ENCODE measurements around the gene CCDC63. TPM values are rescaled to one million over a fixed set of nuclear protein-coding genes. Genes with fewer than 3 reads are reported as not detected.

Gene CCDC63
- total RNA-seq (2014; rRNA removed; shearing (Covaris generic)), result not detected in 2 replicates
- not detected in 2 replicates for polyA plus RNA-seq (2015; cell fraction: cytosol; rRNA removed)
- polyA plus RNA-seq (2015; cell fraction: nucleus; rRNA removed), result not detected in 2 replicates

- peak; percentile 38 for DNase-seq (ENCODE audit: low read depth, low spot score)
- in situ Hi-C loops (cut with HindIII; ENCODE audit: low pct_unique_long_range_greater_than_20kb, low sequenced_read_pairs), result no loop called here
Observed at GRCh38 chr12:110846615-110847566, at the start of gene CCDC63. Gene CCDC63, plus strand, starts transcription at chr12:110846987. Its CDS starts 5,968 bp downstream, at chr12:110852955.

- no peak for DNase-seq (ENCODE audit: low read depth, low spot score)
- in situ Hi-C loops (cut with HindIII; ENCODE audit: low pct_unique_long_range_greater_than_20kb, low sequenced_read_pairs), result no loop called here
Observed at GRCh38 chr12:110798461-110798860, 48.3 kb upstream of the CCDC63 start.

GRCh38 chr12:110802489-110802888, 44.3 kb upstream of the CCDC63 start:
- no peak for DNase-seq (ENCODE audit: low read depth, low spot score)

GRCh38 chr12:110804406-110804805, 42.4 kb upstream of the CCDC63 start:
- in situ Hi-C loops (cut with HindIII; ENCODE audit: low pct_unique_long_range_greater_than_20kb, low sequenced_read_pairs), result no loop called here
- no peak for DNase-seq (ENCODE audit: low read depth, low spot score)

More at GRCh38 chr12:110802489-110802888, 44.3 kb upstream of the CCDC63 start:
- in situ Hi-C loops (cut with HindIII; ENCODE audit: low pct_unique_long_range_greater_than_20kb, low sequenced_read_pairs), result no loop called here

- in situ Hi-C loops (cut with HindIII; ENCODE audit: low pct_unique_long_range_greater_than_20kb, low sequenced_read_pairs), result no loop called here
- DNase-seq (ENCODE audit: low read depth, low spot score), result no peak
Observed at GRCh38 chr12:110807640-110808039, 39.1 kb upstream of the CCDC63 start.

- in situ Hi-C loops (cut with HindIII; ENCODE audit: low pct_unique_long_range_greater_than_20kb, low sequenced_read_pairs), result no loop called here
- DNase-seq (ENCODE audit: low read depth, low spot score), result no peak
Observed at GRCh38 chr12:110809149-110809548, 37.6 kb upstream of the CCDC63 start.

GRCh38 chr12:110811972-110812371, 34.8 kb upstream of the CCDC63 start:
- DNase-seq (ENCODE audit: low read depth, low spot score), result no peak
- in situ Hi-C loops (cut with HindIII; ENCODE audit: low pct_unique_long_range_greater_than_20kb, low sequenced_read_pairs), result no loop called here

GRCh38 chr12:110813285-110813684, 33.5 kb upstream of the CCDC63 start:
- in situ Hi-C loops (cut with HindIII; ENCODE audit: low pct_unique_long_range_greater_than_20kb, low sequenced_read_pairs), result no loop called here
- DNase-seq (ENCODE audit: low read depth, low spot score), result no peak

GRCh38 chr12:110813756-110814155, 33.0 kb upstream of the CCDC63 start:
- DNase-seq (ENCODE audit: low read depth, low spot score), result no peak
- in situ Hi-C loops (cut with HindIII; ENCODE audit: low pct_unique_long_range_greater_than_20kb, low sequenced_read_pairs), result no loop called here

- in situ Hi-C loops (cut with HindIII; ENCODE audit: low pct_unique_long_range_greater_than_20kb, low sequenced_read_pairs), result no loop called here
Observed at GRCh38 chr12:110816248-110816647, 30.5 kb upstream of the CCDC63 start.

GRCh38 chr12:110816779-110817178, 30.0 kb upstream of the CCDC63 start:
- in situ Hi-C loops (cut with HindIII; ENCODE audit: low pct_unique_long_range_greater_than_20kb, low sequenced_read_pairs), result no loop called here
- no peak for DNase-seq (ENCODE audit: low read depth, low spot score)

More at GRCh38 chr12:110816248-110816647, 30.5 kb upstream of the CCDC63 start:
- DNase-seq (ENCODE audit: low read depth, low spot score), result no peak

- in situ Hi-C loops (cut with HindIII; ENCODE audit: low pct_unique_long_range_greater_than_20kb, low sequenced_read_pairs), result no loop called here
- no peak for DNase-seq (ENCODE audit: low read depth, low spot score)
Observed at GRCh38 chr12:110818511-110818910, 28.3 kb upstream of the CCDC63 start.

- no peak for DNase-seq (ENCODE audit: low read depth, low spot score)
- in situ Hi-C loops (cut with HindIII; ENCODE audit: low pct_unique_long_range_greater_than_20kb, low sequenced_read_pairs), result no loop called here
Observed at GRCh38 chr12:110819150-110819549, 27.6 kb upstream of the CCDC63 start.

GRCh38 chr12:110819646-110820045, 27.1 kb upstream of the CCDC63 start:
- in situ Hi-C loops (cut with HindIII; ENCODE audit: low pct_unique_long_range_greater_than_20kb, low sequenced_read_pairs), result no loop called here

GRCh38 chr12:110821917-110822316, 24.9 kb upstream of the CCDC63 start:
- DNase-seq (ENCODE audit: low read depth, low spot score), result no peak
- in situ Hi-C loops (cut with HindIII; ENCODE audit: low pct_unique_long_range_greater_than_20kb, low sequenced_read_pairs), result no loop called here

More at GRCh38 chr12:110819646-110820045, 27.1 kb upstream of the CCDC63 start:
- DNase-seq (ENCODE audit: low read depth, low spot score), result no peak

GRCh38 chr12:110822821-110823415, 23.9 kb upstream of the CCDC63 start:
- in situ Hi-C loops (cut with HindIII; ENCODE audit: low pct_unique_long_range_greater_than_20kb, low sequenced_read_pairs), result no loop called here
- DNase-seq (ENCODE audit: low read depth, low spot score), result no peak

GRCh38 chr12:110824342-110824741, 22.4 kb upstream of the CCDC63 start:
- in situ Hi-C loops (cut with HindIII; ENCODE audit: low pct_unique_long_range_greater_than_20kb, low sequenced_read_pairs), result no loop called here

GRCh38 chr12:110825530-110825929, 21.3 kb upstream of the CCDC63 start:
- DNase-seq (ENCODE audit: low read depth, low spot score), result no peak
- in situ Hi-C loops (cut with HindIII; ENCODE audit: low pct_unique_long_range_greater_than_20kb, low sequenced_read_pairs), result no loop called here

More at GRCh38 chr12:110824342-110824741, 22.4 kb upstream of the CCDC63 start:
- no peak for DNase-seq (ENCODE audit: low read depth, low spot score)

All from SK-MEL-5 (cell line).